Mesendoderm (in vitro differentiated cells): ENCODE data around the gene OPRD1.
"Not testable (repeated sequence)": the region's sequence is repeated elsewhere in the genome, so short reads cannot be mapped to it uniquely, and the experiment has no call there.

ENCODE experiments used
- DNase-seq: peaks from one replicate; pipeline ENCODE4 v3.0.0; 2013
- H2AK5ac ChIP-seq: 2 replicates; pipeline ENCODE4 v1.6.1; 2013; ENCODE audit warnings: low read length, inconsistent platforms
- H2BK120ac ChIP-seq: 2 replicates; pipeline ENCODE4 v1.6.1; 2013; ENCODE audit warnings: low read depth, mild to moderate bottlenecking, low read length, moderate library complexity, mixed read lengths
- H2BK15ac ChIP-seq: replicated peaks from 2 replicates; pipeline ENCODE4 v1.6.1; 2013; ENCODE audit warnings: low read depth, mild to moderate bottlenecking, moderate library complexity
- H2BK5ac ChIP-seq: 2 replicates; pipeline ENCODE4 v1.6.1; 2013; ENCODE audit warnings: low read length, inconsistent platforms
- H3K18ac ChIP-seq: 2 replicates; pipeline ENCODE4 v1.6.1; 2013; ENCODE audit warnings: mild to moderate bottlenecking, low read length, mixed read lengths
- H3K23ac ChIP-seq: one replicate; pipeline ENCODE4 v1.6.1; 2013; ENCODE audit warnings: low read length
- H3K27ac ChIP-seq: 2 replicates; pipeline ENCODE4 v1.5.1; 2013; ENCODE audit warnings: low read depth, mild to moderate bottlenecking, inconsistent platforms, low read length, moderate library complexity
- H3K27me3 ChIP-seq: 2 replicates; pipeline ENCODE4 v1.6.1; 2013; ENCODE audit warnings: low read length, control low read depth, mild to moderate bottlenecking, inconsistent platforms; ENCODE audit not compliant: insufficient read depth, poor library complexity
- H3K36me3 ChIP-seq: 2 replicates; pipeline ENCODE4 v1.6.1; 2013; ENCODE audit warnings: low read length, inconsistent platforms; ENCODE audit not compliant: control insufficient read depth, insufficient read depth
- H3K4ac ChIP-seq: one replicate; pipeline ENCODE4 v1.6.1; 2013; ENCODE audit warnings: low read depth, mild to moderate bottlenecking, low read length, moderate library complexity
- H3K4me1 ChIP-seq: 2 replicates; pipeline ENCODE4 v1.6.1; 2013; ENCODE audit warnings: low read depth, low read length, inconsistent platforms; ENCODE audit not compliant: control insufficient read depth
- H3K4me2 ChIP-seq: 2 replicates; pipeline ENCODE4 v1.6.1; 2013; ENCODE audit warnings: low read length
- H3K4me3 ChIP-seq: 2 replicates; pipeline ENCODE4 v1.5.1; 2013; ENCODE audit warnings: mild to moderate bottlenecking, low read length
- H3K56ac ChIP-seq: one replicate; pipeline ENCODE4 v1.6.1; 2013; ENCODE audit warnings: low read length
- H3K79me1 ChIP-seq: 2 replicates; pipeline ENCODE4 v1.6.1; 2013; ENCODE audit warnings: low read length, inconsistent platforms
- H3K79me2 ChIP-seq: 2 replicates; pipeline ENCODE4 v1.6.1; 2013; ENCODE audit warnings: mild to moderate bottlenecking, low read length; ENCODE audit not compliant: control insufficient read depth, insufficient read depth
- H3K9ac ChIP-seq: 2 replicates; pipeline ENCODE4 v1.6.1; 2013; ENCODE audit warnings: low read length, inconsistent platforms
- H4K5ac ChIP-seq: one replicate; pipeline ENCODE4 v1.6.1; 2013; ENCODE audit warnings: low read length
- H4K8ac ChIP-seq: one replicate; pipeline ENCODE4 v1.6.1; 2013; ENCODE audit warnings: low read depth, mild to moderate bottlenecking, control low read depth, low read length, moderate library complexity
- WGBS: extraction: QIAGEN DNeasy Blood & Tissue Kit; methylation state at CpG from one replicate; pipeline ENCODE4 v1.1.7; 2013; ENCODE audit warnings: low lambda C conversion rate, missing lambda C conversion rate; ENCODE audit not compliant: insufficient coverage; ENCODE audit errors: extremely low coverage; 5-methylcytosine and 5-hydroxymethylcytosine counted together

Gene OPRD1

DNA sequence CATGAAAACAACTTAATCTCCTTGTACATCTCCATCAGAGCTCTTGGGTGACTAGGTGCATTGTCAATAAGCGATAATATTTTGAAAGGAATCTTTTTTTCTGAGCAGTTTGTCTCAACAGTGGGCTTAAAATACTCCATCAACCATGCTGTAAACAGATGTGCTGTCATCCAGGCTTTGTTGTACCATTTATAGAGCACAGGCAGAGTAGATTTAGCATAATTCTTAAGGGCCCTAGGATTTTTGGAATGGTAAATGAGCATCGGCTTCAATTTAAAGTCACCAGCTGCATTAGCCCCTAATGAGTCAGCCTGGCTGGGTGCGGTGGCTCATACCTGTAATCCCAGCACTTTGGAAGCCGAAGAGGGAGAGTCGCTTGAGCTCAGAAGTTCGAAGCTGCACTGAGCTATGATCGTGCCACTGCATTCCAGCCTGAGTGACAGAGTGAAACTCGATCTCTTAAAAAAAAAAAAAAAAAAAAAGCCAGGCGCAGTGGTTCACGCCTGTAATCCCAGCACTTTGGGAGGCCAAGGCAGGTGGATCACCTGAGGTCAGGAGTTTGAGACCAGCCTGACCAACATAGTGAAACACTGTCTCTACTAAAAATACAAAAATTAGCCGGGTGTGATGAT, 16.4 kb downstream of the OPRD1 start:
- not testable (repeated sequence) for H3K4me3 ChIP-seq, H3K79me1 ChIP-seq, H2AK5ac ChIP-seq, H3K9ac ChIP-seq, H3K56ac ChIP-seq, H3K4ac ChIP-seq, H3K23ac ChIP-seq, H3K4me1 ChIP-seq, H4K8ac ChIP-seq, H3K4me2 ChIP-seq, H3K27me3 ChIP-seq, H3K18ac ChIP-seq, H2BK5ac ChIP-seq, H3K79me2 ChIP-seq, H2BK15ac ChIP-seq, H4K5ac ChIP-seq, H3K27ac ChIP-seq, H2BK120ac ChIP-seq, H3K36me3 ChIP-seq
- peak; percentile 61 for DNase-seq
- no CpG with 5 or more reads among the region's 11 CpGs for WGBS

DNA sequence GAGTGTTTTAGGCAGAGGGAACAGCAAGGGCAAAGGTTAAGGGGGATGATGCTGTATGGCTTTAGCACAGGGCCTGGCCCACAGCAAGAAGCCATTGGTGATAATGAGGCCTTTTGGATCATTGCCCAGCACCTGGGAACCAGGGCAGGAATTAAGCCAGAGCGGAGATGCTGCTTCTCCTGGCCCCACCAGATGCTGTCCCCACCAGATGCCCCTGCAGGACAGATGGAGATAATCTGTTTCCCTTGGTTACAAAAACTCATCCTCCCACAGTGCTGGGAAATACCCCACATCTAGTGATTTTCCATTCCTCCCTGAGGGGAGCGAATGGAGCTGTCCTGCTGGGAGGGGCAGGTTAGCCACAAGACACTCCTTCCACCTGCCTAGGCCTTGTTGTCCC, 18.8 kb downstream of the OPRD1 start:
- H4K5ac ChIP-seq, result no peak overlapping the region
- no peaks in the 10 kb centered on the region for H3K79me2 ChIP-seq
- no peak overlapping the region for H3K18ac ChIP-seq
- no peak overlapping the region for H2AK5ac ChIP-seq
- H3K4me2 ChIP-seq, result no peak overlapping the region
- no peak overlapping the region for H3K23ac ChIP-seq
- H3K56ac ChIP-seq, result no peak overlapping the region
- H3K36me3 ChIP-seq, result no peaks in the 10 kb centered on the region
- H4K8ac ChIP-seq, result no peak overlapping the region
- no peak overlapping the region for H2BK120ac ChIP-seq
- H3K27ac ChIP-seq, result no peak overlapping the region
- no peaks in the 10 kb centered on the region for H3K27me3 ChIP-seq
- H3K4me1 ChIP-seq, result no peaks in the 10 kb centered on the region
- no peak overlapping the region for H3K9ac ChIP-seq
- H3K4ac ChIP-seq, result no peak overlapping the region
- no peaks in the 10 kb centered on the region for H3K79me1 ChIP-seq
- no peak overlapping the region for H2BK5ac ChIP-seq
- no CpG with 5 or more reads among the region's 2 CpGs for WGBS
- no peak overlapping the region for H3K4me3 ChIP-seq
- H2BK15ac ChIP-seq, result no peak overlapping the region
- DNase-seq, result no peak

- Histone ChIP-seq H2BK15ac (no peak overlapping the region), H2BK5ac (no peak overlapping the region), H3K36me3 (no peaks in the 10 kb centered on the region), H4K5ac (no peak overlapping the region), H3K4ac (no peak overlapping the region), H2BK120ac (no peak overlapping the region), H3K23ac (no peak overlapping the region), H4K8ac (no peak overlapping the region), H3K4me3 (no peak overlapping the region), H3K27ac (no peak overlapping the region), H3K18ac (no peak overlapping the region), H3K56ac (no peak overlapping the region), H3K4me1 (no peaks in the 10 kb centered on the region), H2AK5ac (no peak overlapping the region), H3K79me2 (no peaks in the 10 kb centered on the region), H3K27me3 (no peaks in the 10 kb centered on the region), H3K79me1 (no peaks in the 10 kb centered on the region), H3K9ac (no peak overlapping the region), H3K4me2 (no peak overlapping the region)
- no peak for DNase-seq
- no CpG with 5 or more reads among the region's 4 CpGs for WGBS
These were observed 21.0 kb downstream of the OPRD1 start for GRCh38 chr1:28832966-28833365.

DNA sequence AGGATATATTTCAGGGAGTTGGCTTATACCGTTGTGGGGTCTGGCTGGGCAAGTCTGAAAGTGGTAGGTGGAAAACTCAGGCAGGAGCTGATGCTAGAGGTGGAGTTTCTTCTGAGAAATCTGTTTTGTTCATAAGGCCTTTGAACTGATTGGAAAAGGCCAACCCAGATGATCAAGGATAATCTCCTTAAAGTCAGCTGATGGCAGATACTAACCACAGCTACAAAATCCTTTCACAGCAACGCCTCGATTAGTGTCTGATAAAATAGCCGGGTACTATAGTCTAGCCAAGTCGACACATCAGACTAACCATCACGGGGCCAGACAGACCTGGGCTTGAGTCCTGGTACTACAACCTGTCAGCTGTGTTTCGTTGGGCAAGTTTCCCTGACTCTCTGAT, 21.4 kb downstream of the OPRD1 start:
- Histone ChIP-seq H3K9ac (no peak overlapping the region), H3K27me3 (no peaks in the 10 kb centered on the region), H2BK15ac (no peak overlapping the region), H2AK5ac (no peak overlapping the region), H4K8ac (no peak overlapping the region), H3K23ac (no peak overlapping the region), H3K79me1 (no peaks in the 10 kb centered on the region), H3K4me1 (no peaks in the 10 kb centered on the region), H3K27ac (no peak overlapping the region), H3K4me2 (no peak overlapping the region), H3K79me2 (no peaks in the 10 kb centered on the region), H3K18ac (no peak overlapping the region), H3K4me3 (no peak overlapping the region), H4K5ac (no peak overlapping the region), H2BK120ac (no peak overlapping the region), H3K4ac (no peak overlapping the region), H2BK5ac (no peak overlapping the region), H3K56ac (no peak overlapping the region), H3K36me3 (no peaks in the 10 kb centered on the region)
- whole genome bisulfite sequencing, result no CpG with 5 or more reads among the region's 7 CpGs
- DNase-seq, result no peak

- WGBS, result no CpG with 5 or more reads among the region's 4 CpGs
- no peak overlapping the region for H2BK5ac ChIP-seq
- no peaks in the 10 kb centered on the region for H3K79me2 ChIP-seq
These were observed 23.3 kb downstream of the OPRD1 start for GRCh38 chr1:28835237-28835650.

GRCh38 chr1:28836421-28836956, 24.5 kb downstream of the OPRD1 start:
- Histone ChIP-seq H3K9ac (no peak overlapping the region), H3K23ac (no peak overlapping the region), H3K27me3 (no peaks in the 10 kb centered on the region), H3K4me1 (no peaks in the 10 kb centered on the region), H3K79me1 (no peaks in the 10 kb centered on the region), H2AK5ac (no peak overlapping the region), H3K4ac (no peak overlapping the region), H2BK120ac (no peak overlapping the region), H3K36me3 (no peaks in the 10 kb centered on the region), H3K4me3 (no peak overlapping the region), H2BK5ac (no peak overlapping the region), H4K5ac (no peak overlapping the region), H3K18ac (no peak overlapping the region), H4K8ac (no peak overlapping the region), H2BK15ac (no peak overlapping the region), H3K27ac (no peak overlapping the region), H3K56ac (no peak overlapping the region), H3K4me2 (no peak overlapping the region), H3K79me2 (no peaks in the 10 kb centered on the region)
- WGBS, result no CpG with 5 or more reads among the region's 15 CpGs
- DNase-seq, result no peak

More at GRCh38 chr1:28835237-28835650, 23.3 kb downstream of the OPRD1 start:
- no peak overlapping the region for H3K9ac ChIP-seq
- no peaks in the 10 kb centered on the region for H3K27me3 ChIP-seq
- no peak overlapping the region for H3K4me2 ChIP-seq
- H2BK15ac ChIP-seq, result no peak overlapping the region
- H3K4ac ChIP-seq, result no peak overlapping the region
- H3K4me1 ChIP-seq, result no peaks in the 10 kb centered on the region
- no peak overlapping the region for H3K23ac ChIP-seq
- H4K8ac ChIP-seq, result no peak overlapping the region
- no peak overlapping the region for H3K56ac ChIP-seq
- H3K27ac ChIP-seq, result no peak overlapping the region
- no peak overlapping the region for H3K18ac ChIP-seq
- H2BK120ac ChIP-seq, result no peak overlapping the region
- no peak overlapping the region for H2AK5ac ChIP-seq
- no peak overlapping the region for H3K4me3 ChIP-seq
- H3K36me3 ChIP-seq, result no peaks in the 10 kb centered on the region
- no peaks in the 10 kb centered on the region for H3K79me1 ChIP-seq
- H4K5ac ChIP-seq, result no peak overlapping the region
- no peak for DNase-seq
